ENCODE results near the gene HS6ST2. TPM values are rescaled to one million over a fixed set of nuclear protein-coding genes. Genes with fewer than 3 reads are reported as not detected.

HS6ST2 gene
- total and polyA plus RNA-seq, 9 of the 15 experiments (the other 6 are each of a cell fraction or from before 2014, with no cell fraction given): not detected

DNA sequence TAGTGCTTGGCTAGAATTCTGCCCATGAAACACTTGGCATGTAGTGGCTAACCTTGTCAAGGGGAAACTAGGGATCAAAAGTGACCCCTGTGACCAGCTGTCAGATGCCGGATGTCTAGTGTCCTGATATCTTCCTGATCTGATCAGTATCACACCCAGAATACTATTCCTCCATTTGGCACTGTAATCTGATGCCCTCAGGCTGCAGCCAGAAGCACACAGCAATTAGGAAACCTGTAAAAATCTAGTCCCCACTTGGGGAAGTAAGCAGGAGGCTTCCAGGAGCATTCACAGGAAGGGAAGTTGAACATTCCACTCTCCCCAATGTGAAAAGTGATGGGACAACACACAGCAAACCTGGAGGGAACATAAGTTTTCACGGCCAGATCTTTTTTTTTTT, 125.1 kb downstream of the HS6ST2 start:
- ATAC-seq: no peak
- H4K20me1 ChIP-seq (replicated peaks; ENCODE audit: control insufficient read depth, insufficient read depth, low read length): no peaks in the 10 kb centered on the region
- H3K27ac ChIP-seq (ENCODE audit: extremely low read depth, low read depth, low read length): no peak overlapping the region
- no peaks in the 10 kb centered on the region for H3K27me3 ChIP-seq (ENCODE audit: control insufficient read depth in 2 of 2, insufficient read depth in 2 of 2, low read length in 2 of 2)
- no TSS peak for BruUV-seq (replicated peaks)
- 8% methylated on average over 1 of the region's 2 CpGs for WGBS (ENCODE audit: insufficient coverage, low coverage, missing lambda C conversion rate)
- H2AFZ ChIP-seq (ENCODE audit: low read depth, low read length): no peak overlapping the region
- no peaks in the 10 kb centered on the region for H3K9me3 ChIP-seq (replicated peaks; ENCODE audit: control insufficient read depth, insufficient read depth, low read depth, low read length)
- H3K4me3 ChIP-seq: no peak overlapping the region
- H3K4me1 ChIP-seq (replicated peaks in 1 of 2; ENCODE audit: control insufficient read depth in 2 of 2, insufficient read depth in 2 of 2, low read length in 2 of 2): no peaks in the 10 kb centered on the region
- no peak overlapping the region for H3K4me2 ChIP-seq (ENCODE audit: insufficient read depth, low read length)
- no peak for DNase-seq (ENCODE audit: extremely low read depth in 1 of 4, low spot score in 3 of 4)
- no peaks in the 10 kb centered on the region for H3K9me1 ChIP-seq (ENCODE audit: control insufficient read depth, insufficient read depth, low read length)
- H3K9ac ChIP-seq (ENCODE audit: insufficient read depth in 1 of 2, low read depth in 2 of 2, low read length in 2 of 2): no peak overlapping the region
- POLR2A ChIA-PET: no interaction called here
- H3K36me3 ChIP-seq (ENCODE audit: control insufficient read depth, insufficient read depth, low read length): no peaks in the 10 kb centered on the region
- TF ChIP-seq ZNF175 (CRISPR knock-in tag; IDR thresholded peaks at IDR 0.05; ENCODE audit: low read depth) (no peak), ZNF77 (CRISPR knock-in tag; IDR thresholded peaks at IDR 0.05) (no peak), SMARCA4 (IDR thresholded peaks at IDR 0.05) (no peak), NEUROD1 (IDR thresholded peaks at IDR 0.05; ENCODE audit: borderline replicate concordance, low read depth, low read length, partially characterized antibody) (no peak), MAZ (CRISPR knock-in tag; conservative IDR thresholded peaks at IDR 0.05 in 1 of 2, IDR thresholded peaks at IDR 0.05 in 1 of 2) (no peak), CREB3 (tag; conservative IDR thresholded peaks at IDR 0.05; ENCODE audit: low read depth) (no peak), ZNF780A (CRISPR knock-in tag; IDR thresholded peaks at IDR 0.05) (no peak), HDGF (IDR thresholded peaks at IDR 0.05) (no peak), ZNF174 (CRISPR knock-in tag; IDR thresholded peaks at IDR 0.05) (no peak), MAFF (IDR thresholded peaks at IDR 0.05; ENCODE audit: low read length) (no peak), SLC30A9 (CRISPR knock-in tag; IDR thresholded peaks at IDR 0.05) (no peak), ZNF766 (CRISPR knock-in tag; conservative IDR thresholded peaks at IDR 0.05) (no peak), ZBTB11 (CRISPR knock-in tag; IDR thresholded peaks at IDR 0.05) (no peak), TRIM24 (IDR thresholded peaks at IDR 0.05) (no peak), WHSC1 (IDR thresholded peaks at IDR 0.05; ENCODE audit: low read length) (no peak)
- FAIRE-seq: no peak
- in situ Hi-C loops (cut with MboI): no loop called here
- CTCF ChIA-PET (ENCODE audit: low intra/inter-chr PET ratio): no interaction called here
- H3K79me2 ChIP-seq (ENCODE audit: control insufficient read depth, insufficient read depth, low read length): no peaks in the 10 kb centered on the region
- intact Hi-C loops (cut with micrococcal nuclease): no loop called here

All from K562 (cell line).